OCI-LY3 (cell line): Measurements from ENCODE around the gene PIK3CB.

Source experiments
- CTCF ChIP-seq: fragments of 200-600, 300-600 bp; sonication (generic); IDR thresholded peaks from 2 replicates; pipeline ENCODE4 v1.5.1; 2014; ENCODE audit warnings: antibody characterized with exemption, low read length, low read depth
- EZH2phosphoT487 ChIP-seq: fragments of 200-600 bp; shearing (Covaris generic); IDR thresholded peaks from 2 replicates; pipeline ENCODE4 v1.6.1; 2018; ENCODE audit warnings: antibody characterized with exemption, mixed run types, low read depth

GRCh38 chr3:138646008-138646407 lies 188.7 kb downstream of the PIK3CB start:
- TF ChIP-seq CTCF (no peak), EZH2phosphoT487 (no peak)
